ENCODE data around the gene HOXA4.

GRCh38 chr7:27178366-27178765, 47.8 kb upstream of the HOXA4 start:
- TF ChIP-seq, protein P1, sequence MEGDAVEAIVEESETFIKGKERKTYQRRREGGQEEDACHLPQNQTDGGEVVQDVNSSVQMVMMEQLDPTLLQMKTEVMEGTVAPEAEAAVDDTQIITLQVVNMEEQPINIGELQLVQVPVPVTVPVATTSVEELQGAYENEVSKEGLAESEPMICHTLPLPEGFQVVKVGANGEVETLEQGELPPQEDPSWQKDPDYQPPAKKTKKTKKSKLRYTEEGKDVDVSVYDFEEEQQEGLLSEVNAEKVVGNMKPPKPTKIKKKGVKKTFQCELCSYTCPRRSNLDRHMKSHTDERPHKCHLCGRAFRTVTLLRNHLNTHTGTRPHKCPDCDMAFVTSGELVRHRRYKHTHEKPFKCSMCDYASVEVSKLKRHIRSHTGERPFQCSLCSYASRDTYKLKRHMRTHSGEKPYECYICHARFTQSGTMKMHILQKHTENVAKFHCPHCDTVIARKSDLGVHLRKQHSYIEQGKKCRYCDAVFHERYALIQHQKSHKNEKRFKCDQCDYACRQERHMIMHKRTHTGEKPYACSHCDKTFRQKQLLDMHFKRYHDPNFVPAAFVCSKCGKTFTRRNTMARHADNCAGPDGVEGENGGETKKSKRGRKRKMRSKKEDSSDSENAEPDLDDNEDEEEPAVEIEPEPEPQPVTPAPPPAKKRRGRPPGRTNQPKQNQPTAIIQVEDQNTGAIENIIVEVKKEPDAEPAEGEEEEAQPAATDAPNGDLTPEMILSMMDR (conservative IDR thresholded peaks at IDR 0.05; ENCODE audit: low read depth, low read length), result no peak
- no peak for TF ChIP-seq MAFK (IDR thresholded peaks at IDR 0.05; ENCODE audit: low read depth, low read length)
- no peak for TF ChIP-seq CEBPB (IDR thresholded peaks at IDR 0.05; ENCODE audit: low read depth, low read length)
- no peak for TF ChIP-seq RCOR1 (IDR thresholded peaks at IDR 0.05; ENCODE audit: insufficient replicate concordance, low read length)
- no peak for TF ChIP-seq RFX5 (IDR thresholded peaks at IDR 0.05; ENCODE audit: low read depth, low read length)
- TF ChIP-seq MAZ (IDR thresholded peaks at IDR 0.05; ENCODE audit: borderline replicate concordance, low read depth, low read length), result no peak
- no peak for TF ChIP-seq RAD21 (IDR thresholded peaks at IDR 0.05; ENCODE audit: low read length)

Data from IMR-90 (cell line).